Chondrocyte (in vitro differentiated cells): ENCODE data around the gene RCAN2. TPM values are rescaled to one million over a fixed set of nuclear protein-coding genes. Genes with fewer than 3 reads are reported as not detected.

Experiments
- DNase-seq: peaks from one replicate; pipeline ENCODE4 v3.0.0; 2021; ENCODE audit warnings: mixed read lengths, low spot score
- H3K27ac Mint-ChIP-seq: one replicate; pipeline ENCODE4 v1.8.0; 2021; ENCODE audit warnings: mild to moderate bottlenecking, moderate library complexity, mixed read lengths; ENCODE audit not compliant: unreplicated experiment
- H3K27me3 Mint-ChIP-seq: 2 replicates; pipeline ENCODE4 v1.8.0; 2021; ENCODE audit warnings: low read depth, mixed read lengths
- H3K36me3 Mint-ChIP-seq: 2 replicates; pipeline ENCODE4 v1.8.0; 2021; ENCODE audit warnings: low read depth, mixed read lengths
- H3K4me1 Mint-ChIP-seq: 2 replicates; pipeline ENCODE4 v1.8.0; 2021; ENCODE audit warnings: low read depth, mild to moderate bottlenecking, mixed read lengths
- H3K4me3 Mint-ChIP-seq: one replicate; pipeline ENCODE4 v1.8.0; 2021; ENCODE audit warnings: mild to moderate bottlenecking, moderate library complexity, mixed read lengths; ENCODE audit not compliant: unreplicated experiment
- H3K9me3 Mint-ChIP-seq: 2 replicates; pipeline ENCODE4 v1.8.0; 2021; ENCODE audit warnings: low read depth, mixed read lengths
- CTCF ChIP-seq: fragments of 200-600 bp; sonication (generic); IDR thresholded peaks from 2 replicates; pipeline ENCODE4 v1.5.0; 2021; ENCODE audit warnings: antibody characterized with exemption, mild to moderate bottlenecking, moderate library complexity
- total RNA-seq: library from RNA; stranded (reverse); gene quantifications from 3 replicates; pipeline ENCODE4 v1.2.1, GENCODE V29; 2021

The RCAN2 gene
- total RNA-seq, 1 donor from 2014 or later = 23.8 TPM

GRCh38 chr6:46320505-46320904 is 170.7 kb downstream of the RCAN2 start:
- H3K9me3 Mint-ChIP-seq = no peaks in the 10 kb centered on the region
- DNase-seq = no peak

GRCh38 chr6:46315589-46315988 is 175.7 kb downstream of the RCAN2 start:
- Mint-ChIP-seq H3K4me1 (no peaks in the 10 kb centered on the region), H3K27me3 (no peaks in the 10 kb centered on the region), H3K27ac (no peak overlapping the region), H3K9me3 (no peaks in the 10 kb centered on the region), H3K36me3 (no peaks in the 10 kb centered on the region), H3K4me3 (no peak overlapping the region)
- TF ChIP-seq CTCF = no peak
- no peak for DNase-seq

More at GRCh38 chr6:46320505-46320904, 170.7 kb downstream of the RCAN2 start:
- TF ChIP-seq CTCF = no peak
- no peaks in the 10 kb centered on the region for H3K36me3 Mint-ChIP-seq
- H3K27ac Mint-ChIP-seq = no peak overlapping the region
- H3K27me3 Mint-ChIP-seq = no peaks in the 10 kb centered on the region
- no peak overlapping the region for H3K4me3 Mint-ChIP-seq
- peaks cover 9% of the 10 kb centered on the region for H3K4me1 Mint-ChIP-seq

GRCh38 chr6:46312654-46313053 is 178.6 kb downstream of the RCAN2 start:
- Mint-ChIP-seq H3K27ac (no peak overlapping the region), H3K9me3 (no peaks in the 10 kb centered on the region)
- TF ChIP-seq CTCF = no peak

GRCh38 chr6:46310196-46310595 is 181.1 kb downstream of the RCAN2 start:
- Mint-ChIP-seq H3K4me3 (no peak overlapping the region), H3K27me3 (no peaks in the 10 kb centered on the region), H3K36me3 (peaks cover 1% of the 10 kb centered on the region), H3K9me3 (no peaks in the 10 kb centered on the region), H3K4me1 (no peaks in the 10 kb centered on the region), H3K27ac (no peak overlapping the region)
- no peak for TF ChIP-seq CTCF
- no peak for DNase-seq

More at GRCh38 chr6:46312654-46313053, 178.6 kb downstream of the RCAN2 start:
- Mint-ChIP-seq H3K36me3 (no peaks in the 10 kb centered on the region), H3K27me3 (no peaks in the 10 kb centered on the region), H3K4me3 (no peak overlapping the region), H3K4me1 (no peaks in the 10 kb centered on the region)
- DNase-seq = no peak

- H3K27ac Mint-ChIP-seq = no peak overlapping the region
- peaks cover 10% of the 10 kb centered on the region for H3K9me3 Mint-ChIP-seq
- no peak for TF ChIP-seq CTCF
- peaks cover 6% of the 10 kb centered on the region for H3K27me3 Mint-ChIP-seq
- DNase-seq = no peak
- H3K4me3 Mint-ChIP-seq = no peak overlapping the region
- peaks cover 1% of the 10 kb centered on the region for H3K36me3 Mint-ChIP-seq
- no peaks in the 10 kb centered on the region for H3K4me1 Mint-ChIP-seq
These were observed 184.8 kb downstream of the RCAN2 start for GRCh38 chr6:46306431-46306830.
